Dermis lymphatic vessel endothelial cell (primary cell): Measurements from ENCODE around the gene PLS1. TPM values are rescaled to one million over a fixed set of nuclear protein-coding genes. Genes with fewer than 3 reads are reported as not detected.

ENCODE experiments used
- total RNA-seq: library from RNA; depleted of rRNA; stranded (reverse); fragments of >200 nt; gene quantifications from 2 replicates; pipeline ENCODE4 v1.2.1, GENCODE V29; 2014

PLS1 gene, protein sequence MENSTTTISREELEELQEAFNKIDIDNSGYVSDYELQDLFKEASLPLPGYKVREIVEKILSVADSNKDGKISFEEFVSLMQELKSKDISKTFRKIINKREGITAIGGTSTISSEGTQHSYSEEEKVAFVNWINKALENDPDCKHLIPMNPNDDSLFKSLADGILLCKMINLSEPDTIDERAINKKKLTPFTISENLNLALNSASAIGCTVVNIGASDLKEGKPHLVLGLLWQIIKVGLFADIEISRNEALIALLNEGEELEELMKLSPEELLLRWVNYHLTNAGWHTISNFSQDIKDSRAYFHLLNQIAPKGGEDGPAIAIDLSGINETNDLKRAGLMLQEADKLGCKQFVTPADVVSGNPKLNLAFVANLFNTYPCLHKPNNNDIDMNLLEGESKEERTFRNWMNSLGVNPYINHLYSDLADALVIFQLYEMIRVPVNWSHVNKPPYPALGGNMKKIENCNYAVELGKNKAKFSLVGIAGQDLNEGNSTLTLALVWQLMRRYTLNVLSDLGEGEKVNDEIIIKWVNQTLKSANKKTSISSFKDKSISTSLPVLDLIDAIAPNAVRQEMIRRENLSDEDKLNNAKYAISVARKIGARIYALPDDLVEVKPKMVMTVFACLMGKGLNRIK
- 0.33 and 0.34 TPM in 2 replicates for total RNA-seq

DNA sequence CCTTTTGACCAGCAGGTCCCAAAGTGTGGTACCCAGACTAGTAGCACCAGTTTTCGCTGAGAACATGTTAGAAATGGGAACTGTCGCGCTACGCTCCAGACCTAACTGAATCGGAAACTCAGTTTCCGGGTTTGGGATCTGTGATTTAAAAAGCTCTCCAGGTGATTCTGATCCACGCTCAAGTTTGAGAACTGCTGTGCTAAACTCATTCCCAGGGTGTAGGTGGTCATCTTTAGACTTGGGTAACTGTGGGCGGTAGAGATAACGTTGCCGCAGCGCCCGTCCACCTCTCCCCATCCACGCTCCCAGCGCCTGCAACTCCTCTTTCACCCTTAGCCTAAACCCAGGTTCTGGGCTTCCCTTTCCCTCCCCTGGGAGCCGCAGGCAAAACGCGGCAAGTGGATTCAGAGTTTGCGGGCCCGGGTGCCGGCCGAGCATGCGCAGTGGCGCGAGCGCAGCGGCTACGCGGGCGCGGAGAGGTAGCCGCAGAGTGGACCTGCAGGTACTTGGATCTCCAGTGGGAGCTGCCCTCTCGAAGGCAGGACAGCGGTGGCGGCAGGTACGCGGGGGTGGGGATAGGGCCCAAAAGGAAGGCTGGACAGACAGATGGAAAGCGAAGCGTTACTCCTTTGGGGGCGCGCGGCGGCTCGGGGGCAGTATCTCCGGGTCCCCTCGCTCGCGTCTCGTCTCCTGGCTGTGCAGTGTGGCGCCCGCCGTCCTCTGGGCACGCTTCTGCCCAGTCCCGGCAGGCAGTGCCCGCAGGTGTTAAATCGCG lies at the start of gene PLS1:
Gene PLS1 (plus strand): TSS at position 443 of the 775 bp plus-strand sequence. CDS start 67,845 bp downstream, outside the sequence.

GRCh38 chr3:142578329-142579223 lies 17.6 kb upstream of the PLS1 start, which contains the start of gene ATR:
Gene ATR, minus strand, starts transcription at chr3:142578733. Its CDS starts 29 bp downstream, at chr3:142578704.

DNA sequence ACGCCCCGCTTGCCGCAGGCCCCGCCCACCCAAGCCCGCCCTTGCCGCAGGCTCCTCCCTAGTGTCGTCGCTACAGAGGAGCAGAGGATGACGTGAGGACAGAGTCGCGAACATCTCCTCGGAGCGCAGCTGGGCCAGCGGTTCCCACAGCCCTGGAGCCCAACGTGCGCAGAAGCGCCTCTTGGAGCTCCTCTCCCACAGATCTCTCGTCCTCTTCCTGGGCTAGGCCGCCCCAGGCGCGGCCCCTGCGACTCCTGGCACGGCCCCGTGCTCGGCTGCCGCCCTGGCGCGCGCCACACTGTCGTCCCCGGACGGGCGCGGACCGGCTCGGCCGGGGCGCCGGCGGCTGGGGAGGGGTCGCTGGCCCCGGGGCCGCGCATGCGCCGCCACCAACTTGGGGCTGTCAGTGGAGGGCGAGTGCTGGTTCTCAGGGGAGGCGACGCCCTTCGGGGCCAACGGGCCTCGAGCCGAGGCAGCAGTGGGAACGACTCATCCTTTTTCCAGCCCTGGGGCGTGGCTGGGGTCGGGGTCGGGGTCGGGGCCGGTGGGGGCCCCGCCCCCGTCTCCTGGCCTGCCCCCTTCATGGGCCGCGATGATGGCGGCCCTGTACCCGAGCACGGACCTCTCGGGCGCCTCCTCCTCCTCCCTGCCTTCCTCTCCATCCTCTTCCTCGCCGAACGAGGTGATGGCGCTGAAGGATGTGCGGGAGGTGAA lies 127.9 kb downstream of the PLS1 start, which contains the start of gene TRPC1:
Gene TRPC1 (plus strand): TSS at position 67 of the 714 bp plus-strand sequence. CDS start 526 bp downstream, at position 593.

Other genes with a start within 250 kb of the PLS1 start
- gene XRN1, start 148.4 kb upstream of the PLS1 start, total RNA-seq, result 46.4 and 55.5 TPM in 2 replicates
- 16.0 and 26.9 TPM in 2 replicates for gene ATR, start 17.7 kb upstream of the PLS1 start, total RNA-seq
- 1.6 and 6.2 TPM in 2 replicates for gene TRPC1, start 127.6 kb downstream of the PLS1 start, total RNA-seq